Activated CD4-positive, alpha-beta T cell treated with anti-CD3 and anti-CD28 coated beads for 36 hours (primary cell): ENCODE measurements around the gene APCDD1. TPM values are rescaled to one million over a fixed set of nuclear protein-coding genes. Genes with fewer than 3 reads are reported as not detected.

Experiments
- ATAC-seq: fragments of 200-7000 bp; cut with Tn5 transposase; one replicate; pipeline ENCODE4 v1.10.0; 2021; ENCODE audit warnings: mild to moderate bottlenecking, moderate library complexity
- CTCF ChIA-PET: fragments of 350-600 bp; sonication (Branson Sonifier 250); formaldehyde crosslinking; loops from one replicate; lab custom pipeline; 2021; ENCODE audit warnings: antibody characterized with exemption; lab: Charles Lee
- POLR2A ChIA-PET: fragments of 350-600 bp; sonication (Branson Sonifier 250); formaldehyde crosslinking; loops from one replicate; lab custom pipeline; 2021; ENCODE audit warnings: antibody characterized with exemption, inconsistent platforms; lab: Charles Lee
- DNase-seq: peaks from one replicate; pipeline ENCODE4 v3.0.0-alpha.2; 2020
- H3K27ac Mint-ChIP-seq: one replicate; pipeline ENCODE4 v1.8.0; 2021; ENCODE audit warnings: mixed read lengths
- H3K27me3 Mint-ChIP-seq: one replicate; pipeline ENCODE4 v1.8.0; 2021; ENCODE audit warnings: mixed read lengths
- H3K36me3 Mint-ChIP-seq: one replicate; pipeline ENCODE4 v1.8.0; 2021; ENCODE audit warnings: low read depth, mixed read lengths
- H3K4me1 Mint-ChIP-seq: one replicate; pipeline ENCODE4 v1.8.0; 2021; ENCODE audit warnings: mixed read lengths
- H3K4me3 Mint-ChIP-seq: one replicate; pipeline ENCODE4 v1.8.0; 2021; ENCODE audit warnings: mild to moderate bottlenecking, moderate library complexity, mixed read lengths
- H3K9me3 Mint-ChIP-seq: one replicate; pipeline ENCODE4 v1.8.0; 2021; ENCODE audit warnings: low read depth, mixed read lengths
- intact Hi-C, 2 experiments: fragments of 100-400 bp; cut with DNase I in 1 of 2; cut with micrococcal nuclease in 1 of 2; formaldehyde crosslinking; loops; one replicate each; pipeline versions ENCODE4 v1.14.2 to v1.15.1; 2022 to 2024; cut with DNase I, micrococcal nuclease
- total RNA-seq, 2 experiments: library from RNA; stranded (reverse); gene quantifications; one replicate each; pipeline ENCODE4 v1.2.3, GENCODE V29; 2021

Gene APCDD1
- total RNA-seq, 2 experiments from 2014 or later, result not detected

GRCh38 chr18:10477863-10478260 lies 23.4 kb downstream of the APCDD1 start:
- CTCF ChIA-PET, result no interaction called here
- H3K4me1 Mint-ChIP-seq, result no peaks in the 10 kb centered on the region
- DNase-seq (no peak), ATAC-seq (no peak)
- POLR2A ChIA-PET, result no interaction called here
- H3K27ac Mint-ChIP-seq, result no peak overlapping the region
- peaks cover 10% of the 10 kb centered on the region for H3K27me3 Mint-ChIP-seq
- intact Hi-C loops, result no loop called here
- no peaks in the 10 kb centered on the region for H3K9me3 Mint-ChIP-seq
- no peaks in the 10 kb centered on the region for H3K36me3 Mint-ChIP-seq
- no peak overlapping the region for H3K4me3 Mint-ChIP-seq

- Mint-ChIP-seq H3K4me3 (no peak overlapping the region), H3K27ac (no peak overlapping the region), H3K36me3 (no peaks in the 10 kb centered on the region), H3K9me3 (no peaks in the 10 kb centered on the region), H3K4me1 (peaks cover 3% of the 10 kb centered on the region), H3K27me3 (no peaks in the 10 kb centered on the region)
- ATAC-seq (no peak), DNase-seq (no peak)
- POLR2A ChIA-PET, result no interaction called here
- CTCF ChIA-PET, result interaction anchor here (1.3 kb wide), 1 partner anchor 9 kb away, joined by 5 read pairs; no protein-coding TSS in a partner anchor
- intact Hi-C loops, result no loop called here
Measured at GRCh38 chr18:10481831-10482230, 27.4 kb downstream of the APCDD1 start.

- POLR2A ChIA-PET, result no interaction called here
- H3K4me3 Mint-ChIP-seq, result no peak overlapping the region
- H3K4me1 Mint-ChIP-seq, result peaks cover 3% of the 10 kb centered on the region
- no peaks in the 10 kb centered on the region for H3K36me3 Mint-ChIP-seq
- CTCF ChIA-PET, result interaction anchor here (1.3 kb wide), 1 partner anchor 8 kb away, joined by 5 read pairs; no protein-coding TSS in a partner anchor
- no peak for DNase-seq
- no peaks in the 10 kb centered on the region for H3K9me3 Mint-ChIP-seq
- H3K27ac Mint-ChIP-seq, result no peak overlapping the region
- intact Hi-C loops, result no loop called here
- no peaks in the 10 kb centered on the region for H3K27me3 Mint-ChIP-seq
- no peak for ATAC-seq
Measured at GRCh38 chr18:10482363-10482984, 28.0 kb downstream of the APCDD1 start.

GRCh38 chr18:10482985-10483949 lies 28.8 kb downstream of the APCDD1 start:
- ChIA-PET CTCF (interaction anchor here (0.7 kb wide), 1 partner anchor 216 kb away, joined by 4 read pairs; no protein-coding TSS in a partner anchor), POLR2A (no interaction called here)
- peaks cover 3% of the 10 kb centered on the region for H3K4me1 Mint-ChIP-seq
- H3K36me3 Mint-ChIP-seq, result no peaks in the 10 kb centered on the region
- no peak overlapping the region for H3K4me3 Mint-ChIP-seq
- intact Hi-C loops, result no loop called here
- H3K9me3 Mint-ChIP-seq, result no peaks in the 10 kb centered on the region
- no peak overlapping the region for H3K27ac Mint-ChIP-seq
- no peaks in the 10 kb centered on the region for H3K27me3 Mint-ChIP-seq
- ATAC-seq, result no peak
- no peak for DNase-seq

- no peak for ATAC-seq
- H3K4me3 Mint-ChIP-seq, result no peak overlapping the region
- ChIA-PET POLR2A (no interaction called here), CTCF (no interaction called here)
- DNase-seq, result no peak
- peaks cover 7% of the 10 kb centered on the region for H3K4me1 Mint-ChIP-seq
- H3K36me3 Mint-ChIP-seq, result no peaks in the 10 kb centered on the region
- H3K9me3 Mint-ChIP-seq, result no peaks in the 10 kb centered on the region
- no peaks in the 10 kb centered on the region for H3K27me3 Mint-ChIP-seq
- H3K27ac Mint-ChIP-seq, result no peak overlapping the region
- intact Hi-C loops, result no loop called here
Measured at GRCh38 chr18:10485475-10485874, 31.0 kb downstream of the APCDD1 start.

GRCh38 chr18:10486362-10486761 lies 31.9 kb downstream of the APCDD1 start:
- Mint-ChIP-seq H3K27ac (no peak overlapping the region), H3K27me3 (no peaks in the 10 kb centered on the region), H3K36me3 (no peaks in the 10 kb centered on the region), H3K9me3 (no peaks in the 10 kb centered on the region), H3K4me3 (no peak overlapping the region), H3K4me1 (peaks cover 13% of the 10 kb centered on the region)
- POLR2A ChIA-PET, result no interaction called here
- ATAC-seq, result no peak
- CTCF ChIA-PET, result no interaction called here
- intact Hi-C loops, result no loop called here
- no peak for DNase-seq

GRCh38 chr18:10487154-10487553 lies 32.7 kb downstream of the APCDD1 start:
- H3K9me3 Mint-ChIP-seq, result no peaks in the 10 kb centered on the region
- intact Hi-C loops, result no loop called here

GRCh38 chr18:10488017-10488416 lies 33.6 kb downstream of the APCDD1 start:
- CTCF ChIA-PET, result no interaction called here
- Mint-ChIP-seq H3K9me3 (no peaks in the 10 kb centered on the region), H3K27ac (no peak overlapping the region), H3K36me3 (no peaks in the 10 kb centered on the region), H3K27me3 (no peaks in the 10 kb centered on the region), H3K4me3 (no peak overlapping the region), H3K4me1 (peaks cover 13% of the 10 kb centered on the region)
- POLR2A ChIA-PET, result no interaction called here
- ATAC-seq (no peak), DNase-seq (no peak)
- intact Hi-C loops, result no loop called here

More at GRCh38 chr18:10487154-10487553, 32.7 kb downstream of the APCDD1 start:
- ATAC-seq, result no peak
- Mint-ChIP-seq H3K4me3 (no peak overlapping the region), H3K27ac (no peak overlapping the region), H3K4me1 (peaks cover 13% of the 10 kb centered on the region), H3K27me3 (no peaks in the 10 kb centered on the region), H3K36me3 (no peaks in the 10 kb centered on the region)
- CTCF ChIA-PET, result no interaction called here
- no peak for DNase-seq
- POLR2A ChIA-PET, result no interaction called here

- Mint-ChIP-seq H3K4me1 (peaks cover 9% of the 10 kb centered on the region), H3K27ac (no peak overlapping the region), H3K9me3 (no peaks in the 10 kb centered on the region), H3K36me3 (no peaks in the 10 kb centered on the region), H3K4me3 (no peak overlapping the region), H3K27me3 (no peaks in the 10 kb centered on the region)
- ATAC-seq, result peak; percentile 100
- POLR2A ChIA-PET, result no interaction called here
- peak; percentile 89 for DNase-seq
- CTCF ChIA-PET, result interaction anchor here (0.6 to 4.6 kb wide), 9 partner anchors 9 to 70 kb away, joined by 3 to 27 read pairs (median 4); no protein-coding TSS in a partner anchor
- intact Hi-C loops, result loop anchor here (2.0 to 5.0 kb wide), 2 partner anchors 30 to 37 kb away; partner anchors contain the start of gene NAPG (in 1 of the 2)
Measured at GRCh38 chr18:10490401-10491165, 36.1 kb downstream of the APCDD1 start.

GRCh38 chr18:10495936-10496335 lies 41.5 kb downstream of the APCDD1 start:
- peaks cover 13% of the 10 kb centered on the region for H3K4me1 Mint-ChIP-seq
- no peaks in the 10 kb centered on the region for H3K9me3 Mint-ChIP-seq
- intact Hi-C loops, result no loop called here
- DNase-seq (no peak), ATAC-seq (no peak)
- peaks cover 7% of the 10 kb centered on the region for H3K27me3 Mint-ChIP-seq
- no peak overlapping the region for H3K4me3 Mint-ChIP-seq
- H3K36me3 Mint-ChIP-seq, result no peaks in the 10 kb centered on the region
- POLR2A ChIA-PET, result no interaction called here
- CTCF ChIA-PET, result no interaction called here
- H3K27ac Mint-ChIP-seq, result no peak overlapping the region

- peaks cover 14% of the 10 kb centered on the region for H3K27me3 Mint-ChIP-seq
- peaks cover 12% of the 10 kb centered on the region for H3K4me1 Mint-ChIP-seq
- intact Hi-C loops, result no loop called here
- no peak for DNase-seq
- no peaks in the 10 kb centered on the region for H3K36me3 Mint-ChIP-seq
- POLR2A ChIA-PET, result no interaction called here
- ATAC-seq, result no peak
- no peaks in the 10 kb centered on the region for H3K9me3 Mint-ChIP-seq
- CTCF ChIA-PET, result interaction anchor here (1.1 kb wide), 1 partner anchor 21 kb away, joined by 3 read pairs; no protein-coding TSS in a partner anchor
- H3K4me3 Mint-ChIP-seq, result no peak overlapping the region
- H3K27ac Mint-ChIP-seq, result no peak overlapping the region
Measured at GRCh38 chr18:10497206-10497749, 42.8 kb downstream of the APCDD1 start.
